ENCODE results near the gene ROR2.
"Not testable (repeated sequence)": the region's sequence is repeated elsewhere in the genome, so short reads cannot be mapped to it uniquely, and the experiment has no call there.

The ROR2 gene

GRCh38 chr9:91567642-91568274 is 382.3 kb downstream of the ROR2 start:
- no peak for DNase-seq (ENCODE audit: low read depth)

- no peak for DNase-seq (ENCODE audit: low read depth)
Observed at GRCh38 chr9:91564081-91564670, 385.9 kb downstream of the ROR2 start.

GRCh38 chr9:91562416-91562815 is 387.6 kb downstream of the ROR2 start:
- no peak for DNase-seq (ENCODE audit: low read depth)

GRCh38 chr9:91560301-91560700 is 389.7 kb downstream of the ROR2 start:
- DNase-seq (ENCODE audit: low read depth), result no peak

- DNase-seq (ENCODE audit: low read depth), result no peak
Observed at GRCh38 chr9:91558879-91559278, 391.1 kb downstream of the ROR2 start.

- DNase-seq (ENCODE audit: low read depth), result no peak
Observed at GRCh38 chr9:91558395-91558794, 391.6 kb downstream of the ROR2 start.

- DNase-seq (ENCODE audit: low read depth), result no peak
Observed at GRCh38 chr9:91557327-91557726, 392.7 kb downstream of the ROR2 start.

- no peak for DNase-seq (ENCODE audit: low read depth)
Observed at GRCh38 chr9:91555132-91555531, 394.9 kb downstream of the ROR2 start.

- DNase-seq (ENCODE audit: low read depth), result no peak
Observed at GRCh38 chr9:91549177-91549576, 400.9 kb downstream of the ROR2 start.

- DNase-seq (ENCODE audit: low read depth), result no peak
Observed at GRCh38 chr9:91547081-91547480, 402.9 kb downstream of the ROR2 start.

GRCh38 chr9:91546574-91546973 is 403.5 kb downstream of the ROR2 start:
- DNase-seq (ENCODE audit: low read depth), result no peak

GRCh38 chr9:91541734-91542133 is 408.3 kb downstream of the ROR2 start:
- DNase-seq (ENCODE audit: low read depth), result no peak

- DNase-seq (ENCODE audit: low read depth), result not testable (repeated sequence)
Observed at GRCh38 chr9:91540506-91540905, 409.5 kb downstream of the ROR2 start.

GRCh38 chr9:91536211-91536691 is 413.8 kb downstream of the ROR2 start:
- no peak for DNase-seq (ENCODE audit: low read depth)

GRCh38 chr9:91534374-91534773 is 415.7 kb downstream of the ROR2 start:
- no peak for DNase-seq (ENCODE audit: low read depth)

- DNase-seq (ENCODE audit: low read depth), result no peak
Observed at GRCh38 chr9:91533382-91533781, 416.6 kb downstream of the ROR2 start.

GRCh38 chr9:91532325-91532724 is 417.7 kb downstream of the ROR2 start:
- DNase-seq (ENCODE audit: low read depth), result no peak

- no peak for DNase-seq (ENCODE audit: low read depth)
Observed at GRCh38 chr9:91530829-91531228, 419.2 kb downstream of the ROR2 start.

GRCh38 chr9:91522481-91522880 is 427.5 kb downstream of the ROR2 start:
- no peak for DNase-seq (ENCODE audit: low read depth)

- DNase-seq (ENCODE audit: low read depth), result no peak
Observed at GRCh38 chr9:91519520-91520277, 430.3 kb downstream of the ROR2 start.

GRCh38 chr9:91518462-91518861 is 431.6 kb downstream of the ROR2 start:
- no peak for DNase-seq (ENCODE audit: low read depth)

GRCh38 chr9:91517801-91518200 is 432.2 kb downstream of the ROR2 start:
- no peak for DNase-seq (ENCODE audit: low read depth)

- not testable (repeated sequence) for DNase-seq (ENCODE audit: low read depth)
Observed at GRCh38 chr9:91517332-91517731, 432.7 kb downstream of the ROR2 start.
